Vagina (tissue), 2 donors: ENCODE data around the gene NFATC4. TPM values are rescaled to one million over a fixed set of nuclear protein-coding genes. Genes with fewer than 3 reads are reported as not detected.

ENCODE experiments used
- DNase-seq, 2 donors: peaks; one replicate each; pipeline ENCODE4 v3.0.0-alpha.2; 2017; ENCODE audit errors: extremely low spot score in 2 of 2
- H3K27ac ChIP-seq: fragments of 200-600 bp; sonication (generic); one replicate; pipeline ENCODE4 v1.5.1; 2019
- H3K27me3 ChIP-seq: fragments of 200-600 bp; sonication (generic); one replicate; pipeline ENCODE4 v1.5.1; 2019
- H3K36me3 ChIP-seq, 2 donors: fragments of 200-600 bp; sonication (generic); one replicate each; pipeline ENCODE4 v1.5.1; 2017 to 2019
- H3K4me1 ChIP-seq: fragments of 200-600 bp; sonication (generic); one replicate; pipeline ENCODE4 v1.5.1; 2019
- H3K4me3 ChIP-seq, 2 donors: fragments of 200-600 bp; sonication (generic); 1 replicate in 1 of 2; 2 replicates in 1 of 2; pipeline ENCODE4 v1.5.1; 2016 to 2019
- H3K9me3 ChIP-seq: fragments of 200-600 bp; sonication (generic); one replicate; pipeline ENCODE4 v1.5.1; 2019
- CTCF ChIP-seq, 3 experiments: fragments of 450-650 bp in 2 of 3; fragments of 200-600 bp in 1 of 3; sonication (generic) in 1 of 3; IDR thresholded peaks; one replicate each; pipeline ENCODE4 v1.5.1; 2017 to 2019; ENCODE audit warnings: antibody characterized with exemption in 3 of 3, mild to moderate bottlenecking in 2 of 3, moderate library complexity in 2 of 3
- POLR2A ChIP-seq, 2 donors: fragments of 450-650 bp; IDR thresholded peaks; one replicate each; pipeline ENCODE4 v1.6.1; 2017; ENCODE audit warnings: antibody characterized with exemption in 2 of 2, mild to moderate bottlenecking in 2 of 2, moderate library complexity in 2 of 2
- POLR2AphosphoS5 ChIP-seq, 2 donors: sonication (generic); formaldehyde crosslinking; IDR thresholded peaks; one replicate each; pipeline ENCODE4 v1.9.0; 2017; ENCODE audit warnings: antibody characterized with exemption in 2 of 2, mild to moderate bottlenecking in 2 of 2, low read depth in 1 of 2; ENCODE audit not compliant: insufficient read depth in 1 of 2
- intact Hi-C: fragments of 100-400 bp; cut with DNase I; formaldehyde crosslinking; loops from one replicate; pipeline ENCODE4 v1.15.1; 2023
- total RNA-seq: library from RNA; depleted of rRNA; stranded (reverse); fragments of >200 nt; gene quantifications from one replicate; pipeline ENCODE4 v1.2.3, GENCODE V29; 2016

The NFATC4 gene
- total RNA-seq: 47.9 TPM

- intact Hi-C loops: loop anchor here (2.0 kb wide), 1 partner anchor 63 kb away; no protein-coding TSS in a partner anchor
- peak in 1 of 2 donors; percentile 94 for DNase-seq
- peak in 1 of 2 donors; percentile 13 for TF ChIP-seq POLR2A (IDR thresholded peaks at IDR 0.05)
- no peak for TF ChIP-seq CTCF (IDR thresholded peaks at IDR 0.05)
- peak in 1 of 2 donors; percentile 47 for TF ChIP-seq POLR2AphosphoS5 (IDR thresholded peaks at IDR 0.05; ENCODE audit: insufficient read depth in 1 of 2, low read depth in 1 of 2)
- H3K36me3 ChIP-seq: no peaks in the 10 kb centered on the region
- no peaks in the 10 kb centered on the region for H3K27me3 ChIP-seq
- peak within 1 kb of the TSS; percentile 74 to 75 for H3K4me3 ChIP-seq
- H3K27ac ChIP-seq: peak within 1 kb of the TSS; percentile 98
- H3K9me3 ChIP-seq: no peaks in the 10 kb centered on the region
- peaks cover 58% of the 10 kb centered on the region for H3K4me1 ChIP-seq
Observed at GRCh38 chr14:24367514-24368211, at the start of gene NFATC4. Gene NFATC4, plus strand, starts transcription at chr14:24368184. Its CDS starts 157 bp downstream, at chr14:24368341.

- Histone ChIP-seq H3K9me3 (no peaks in the 10 kb centered on the region), H3K27ac (no peak overlapping the region), H3K36me3 (no peaks in the 10 kb centered on the region), H3K4me1 (peaks cover 7% of the 10 kb centered on the region), H3K4me3 (no peak overlapping the region), H3K27me3 (no peaks in the 10 kb centered on the region)
- intact Hi-C loops: no loop called here
- DNase-seq: no peak
- no peak for TF ChIP-seq POLR2AphosphoS5 (IDR thresholded peaks at IDR 0.05; ENCODE audit: insufficient read depth in 1 of 2, low read depth in 1 of 2)
- no peak for TF ChIP-seq POLR2A (IDR thresholded peaks at IDR 0.05)
- TF ChIP-seq CTCF (IDR thresholded peaks at IDR 0.05): no peak
Observed at GRCh38 chr14:24321212-24321975, 46.6 kb upstream of the NFATC4 start.

GRCh38 chr14:24322672-24323071 lies 45.3 kb upstream of the NFATC4 start:
- intact Hi-C loops: no loop called here
- H3K36me3 ChIP-seq: no peaks in the 10 kb centered on the region
- no peaks in the 10 kb centered on the region for H3K4me1 ChIP-seq
- H3K27ac ChIP-seq: no peak overlapping the region
- no peaks in the 10 kb centered on the region for H3K27me3 ChIP-seq
- H3K4me3 ChIP-seq: no peak overlapping the region
- H3K9me3 ChIP-seq: no peaks in the 10 kb centered on the region
- no peak for TF ChIP-seq POLR2A (IDR thresholded peaks at IDR 0.05)
- TF ChIP-seq POLR2AphosphoS5 (IDR thresholded peaks at IDR 0.05; ENCODE audit: insufficient read depth in 1 of 2, low read depth in 1 of 2): no peak
- TF ChIP-seq CTCF (IDR thresholded peaks at IDR 0.05): no peak
- DNase-seq: no peak

- Histone ChIP-seq H3K4me1 (no peaks in the 10 kb centered on the region), H3K27me3 (no peaks in the 10 kb centered on the region), H3K27ac (no peak overlapping the region), H3K4me3 (no peak overlapping the region), H3K9me3 (no peaks in the 10 kb centered on the region), H3K36me3 (no peaks in the 10 kb centered on the region)
- DNase-seq: no peak
- intact Hi-C loops: no loop called here
- TF ChIP-seq POLR2AphosphoS5 (IDR thresholded peaks at IDR 0.05; ENCODE audit: insufficient read depth in 1 of 2, low read depth in 1 of 2) (no peak), CTCF (IDR thresholded peaks at IDR 0.05) (no peak), POLR2A (IDR thresholded peaks at IDR 0.05) (no peak)
Observed at GRCh38 chr14:24323341-24323740, 44.6 kb upstream of the NFATC4 start.

GRCh38 chr14:24324024-24324423 lies 44.0 kb upstream of the NFATC4 start:
- Histone ChIP-seq H3K36me3 (no peaks in the 10 kb centered on the region), H3K9me3 (no peaks in the 10 kb centered on the region), H3K4me3 (no peak overlapping the region), H3K4me1 (no peaks in the 10 kb centered on the region), H3K27me3 (no peaks in the 10 kb centered on the region), H3K27ac (no peak overlapping the region)
- DNase-seq: no peak
- intact Hi-C loops: no loop called here
- TF ChIP-seq POLR2AphosphoS5 (IDR thresholded peaks at IDR 0.05; ENCODE audit: insufficient read depth in 1 of 2, low read depth in 1 of 2): no peak
- no peak for TF ChIP-seq POLR2A (IDR thresholded peaks at IDR 0.05)
- TF ChIP-seq CTCF (IDR thresholded peaks at IDR 0.05): no peak
